Nephron progenitor cell (in vitro differentiated cells): Measurements from ENCODE around the gene MSRB1.

Source experiments
- DNase-seq: peaks from one replicate; pipeline ENCODE4 v3.0.0; 2021
- H3K27ac Mint-ChIP-seq: 2 replicates; pipeline ENCODE4 v1.8.0; 2021; ENCODE audit warnings: mild to moderate bottlenecking, moderate library complexity, mixed read lengths
- H3K27me3 Mint-ChIP-seq: 2 replicates; pipeline ENCODE4 v1.8.0; 2021; ENCODE audit warnings: mild to moderate bottlenecking, low read depth, mixed read lengths; ENCODE audit not compliant: poor library complexity
- H3K36me3 Mint-ChIP-seq: 2 replicates; pipeline ENCODE4 v1.8.0; 2021; ENCODE audit warnings: low read depth, mixed read lengths
- H3K4me1 Mint-ChIP-seq: 2 replicates; pipeline ENCODE4 v1.8.0; 2021; ENCODE audit warnings: mixed read lengths
- H3K4me3 Mint-ChIP-seq: 2 replicates; pipeline ENCODE4 v1.8.0; 2021; ENCODE audit warnings: mild to moderate bottlenecking, moderate library complexity, mixed read lengths
- H3K9me3 Mint-ChIP-seq: 2 replicates; pipeline ENCODE4 v1.8.0; 2021; ENCODE audit warnings: mild to moderate bottlenecking, moderate library complexity, mixed read lengths
- CTCF ChIP-seq: fragments of 200-600 bp; sonication (generic); IDR thresholded peaks from 2 replicates; pipeline ENCODE4 v1.5.0; 2021; ENCODE audit warnings: antibody characterized with exemption

The MSRB1 gene

GRCh38 chr16:1947369-1947670, 4.3 kb upstream of the MSRB1 start:
- Mint-ChIP-seq H3K27ac (no peak overlapping the region), H3K4me1 (peaks cover 18% of the 10 kb centered on the region), H3K27me3 (peaks cover 11% of the 10 kb centered on the region), H3K9me3 (peaks cover 6% of the 10 kb centered on the region), H3K36me3 (no peaks in the 10 kb centered on the region), H3K4me3 (no peak overlapping the region)
- no peak for TF ChIP-seq CTCF
- DNase-seq = no peak

- Mint-ChIP-seq H3K9me3 (peaks cover 6% of the 10 kb centered on the region), H3K4me3 (no peak overlapping the region), H3K27me3 (peaks cover 11% of the 10 kb centered on the region), H3K4me1 (peaks cover 23% of the 10 kb centered on the region), H3K27ac (no peak overlapping the region), H3K36me3 (no peaks in the 10 kb centered on the region)
- TF ChIP-seq CTCF = no peak
- DNase-seq = no peak
These were observed 3.7 kb upstream of the MSRB1 start for GRCh38 chr16:1946495-1947368.

- peaks cover 27% of the 10 kb centered on the region for H3K4me1 Mint-ChIP-seq
- H3K27ac Mint-ChIP-seq = no peak overlapping the region
- H3K9me3 Mint-ChIP-seq = peaks cover 6% of the 10 kb centered on the region
- TF ChIP-seq CTCF = no peak
- DNase-seq = no peak
- H3K36me3 Mint-ChIP-seq = no peaks in the 10 kb centered on the region
- H3K27me3 Mint-ChIP-seq = peaks cover 11% of the 10 kb centered on the region
- H3K4me3 Mint-ChIP-seq = no peak overlapping the region
These were observed 2.8 kb upstream of the MSRB1 start for GRCh38 chr16:1945559-1946391.

GRCh38 chr16:1944612-1945199, 1.7 kb upstream of the MSRB1 start:
- no peak for DNase-seq
- Mint-ChIP-seq H3K4me1 (peaks cover 34% of the 10 kb centered on the region), H3K9me3 (peaks cover 6% of the 10 kb centered on the region), H3K4me3 (no peak overlapping the region), H3K27me3 (peaks cover 11% of the 10 kb centered on the region), H3K36me3 (no peaks in the 10 kb centered on the region), H3K27ac (no peak overlapping the region)
- TF ChIP-seq CTCF = no peak

GRCh38 chr16:1942047-1942809, 771 bp downstream of the MSRB1 start:
- peak overlapping the region; percentile 92 for H3K4me3 Mint-ChIP-seq
- peaks cover 41% of the 10 kb centered on the region for H3K4me1 Mint-ChIP-seq
- peaks cover under 1% of the 10 kb centered on the region for H3K36me3 Mint-ChIP-seq
- DNase-seq = no peak
- H3K9me3 Mint-ChIP-seq = peaks cover 6% of the 10 kb centered on the region
- peaks cover 7% of the 10 kb centered on the region for H3K27me3 Mint-ChIP-seq
- no peak overlapping the region for H3K27ac Mint-ChIP-seq
- no peak for TF ChIP-seq CTCF
